ENCODE results near the gene CPN2. TPM values are rescaled to one million over a fixed set of nuclear protein-coding genes. Genes with fewer than 3 reads are reported as not detected.

CPN2 gene, protein sequence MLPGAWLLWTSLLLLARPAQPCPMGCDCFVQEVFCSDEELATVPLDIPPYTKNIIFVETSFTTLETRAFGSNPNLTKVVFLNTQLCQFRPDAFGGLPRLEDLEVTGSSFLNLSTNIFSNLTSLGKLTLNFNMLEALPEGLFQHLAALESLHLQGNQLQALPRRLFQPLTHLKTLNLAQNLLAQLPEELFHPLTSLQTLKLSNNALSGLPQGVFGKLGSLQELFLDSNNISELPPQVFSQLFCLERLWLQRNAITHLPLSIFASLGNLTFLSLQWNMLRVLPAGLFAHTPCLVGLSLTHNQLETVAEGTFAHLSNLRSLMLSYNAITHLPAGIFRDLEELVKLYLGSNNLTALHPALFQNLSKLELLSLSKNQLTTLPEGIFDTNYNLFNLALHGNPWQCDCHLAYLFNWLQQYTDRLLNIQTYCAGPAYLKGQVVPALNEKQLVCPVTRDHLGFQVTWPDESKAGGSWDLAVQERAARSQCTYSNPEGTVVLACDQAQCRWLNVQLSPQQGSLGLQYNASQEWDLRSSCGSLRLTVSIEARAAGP
- total RNA-seq: not detected

- H3K4me3 Mint-ChIP-seq: no peak within 1 kb of the TSS
- POLR2A ChIA-PET: no interaction called here
- no peaks in the 10 kb centered on the region for H3K4me1 Mint-ChIP-seq (ENCODE audit: low read depth)
- no peaks in the 10 kb centered on the region for H3K27me3 Mint-ChIP-seq
- no peaks in the 10 kb centered on the region for H3K36me3 Mint-ChIP-seq
- intact Hi-C loops (cut with micrococcal nuclease): no loop called here
- CTCF ChIA-PET: no interaction called here
- H3K9me3 Mint-ChIP-seq: no peaks in the 10 kb centered on the region
- no peak within 1 kb of the TSS for H3K27ac Mint-ChIP-seq
- DNase-seq: no peak
These were observed at the start of gene CPN2 for GRCh38 chr3:194351080-194351672. Gene CPN2 (minus strand): TSS chr3:194351328. CDS start chr3:194342702, 8,626 bp downstream.

- intact Hi-C loops (cut with micrococcal nuclease): no loop called here
- POLR2A ChIA-PET: no interaction called here
- no peak overlapping the region for H3K27ac Mint-ChIP-seq
These were observed 48.8 kb upstream of the CPN2 start for GRCh38 chr3:194399874-194400411.

GRCh38 chr3:194399166-194399565 lies 48.0 kb upstream of the CPN2 start, which contains the start of gene GP5:
Gene GP5 (minus strand): TSS chr3:194399266. CDS start chr3:194398282, 984 bp downstream.
- peak within 1 kb of the TSS; percentile 61 for H3K4me3 Mint-ChIP-seq
- H3K27me3 Mint-ChIP-seq: peaks cover 29% of the 10 kb centered on the region
- H3K4me1 Mint-ChIP-seq (ENCODE audit: low read depth): peaks cover 51% of the 10 kb centered on the region
- ChIA-PET POLR2A (no interaction called here), CTCF (interaction anchor here (1.0 to 6.2 kb wide), 3 partner anchors 9 to 65 kb away, joined by 3 to 47 read pairs (median 30); no protein-coding TSS in a partner anchor)
- intact Hi-C loops (cut with micrococcal nuclease): no loop called here
- peak within 1 kb of the TSS; percentile 6 for H3K27ac Mint-ChIP-seq
- no peaks in the 10 kb centered on the region for H3K36me3 Mint-ChIP-seq
- no peaks in the 10 kb centered on the region for H3K9me3 Mint-ChIP-seq
- DNase-seq: no peak

More at GRCh38 chr3:194399874-194400411, 48.8 kb upstream of the CPN2 start:
- Mint-ChIP-seq H3K4me1 (ENCODE audit: low read depth) (peaks cover 51% of the 10 kb centered on the region), H3K36me3 (peaks cover 2% of the 10 kb centered on the region), H3K4me3 (no peak overlapping the region), H3K27me3 (peaks cover 29% of the 10 kb centered on the region), H3K9me3 (no peaks in the 10 kb centered on the region)
- CTCF ChIA-PET: interaction anchor here (6.2 kb wide), 1 partner anchor 66 kb away, joined by 47 read pairs; no protein-coding TSS in a partner anchor
- DNase-seq: no peak

DNA sequence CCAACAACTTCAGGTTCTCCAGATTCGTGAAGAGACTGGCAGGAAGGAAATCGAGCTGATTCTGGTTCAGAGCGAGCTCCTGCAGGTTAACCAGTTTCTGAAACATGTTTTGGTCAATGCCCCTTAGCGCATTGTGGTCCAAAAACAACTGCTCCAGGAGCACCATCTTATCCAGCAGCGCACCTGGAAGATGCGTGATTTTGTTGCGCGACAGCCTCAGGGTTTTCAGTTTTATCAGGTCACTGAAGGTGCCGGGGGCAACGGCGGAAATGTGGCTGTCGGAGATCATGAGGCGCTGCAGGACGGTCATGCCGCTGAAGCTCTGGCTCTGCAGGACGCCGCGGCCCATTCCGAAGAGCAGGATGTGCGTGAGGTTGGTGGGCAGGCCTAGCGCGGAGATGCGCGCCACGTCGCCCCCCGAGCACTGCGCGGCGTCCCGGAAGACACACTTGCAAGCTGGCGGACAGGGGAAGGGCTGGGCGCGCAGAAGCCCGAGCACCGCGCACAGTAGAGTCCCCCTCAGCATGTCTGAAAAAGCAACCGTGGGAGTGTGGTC lies 46.7 kb upstream of the CPN2 start:
- H3K9me3 Mint-ChIP-seq: no peaks in the 10 kb centered on the region
- intact Hi-C loops (cut with micrococcal nuclease): loop anchor here (2.0 kb wide), 1 partner anchor 261 kb away; the partner anchor contains the start of gene HES1
- DNase-seq: peak; percentile 43
- H3K36me3 Mint-ChIP-seq: no peaks in the 10 kb centered on the region
- CTCF ChIA-PET: interaction anchor here (0.7 to 6.2 kb wide), 7 partner anchors 8 to 82 kb away, joined by 3 to 47 read pairs (median 4); no protein-coding TSS in a partner anchor
- POLR2A ChIA-PET: interaction anchor here (1.4 kb wide), 1 partner anchor 63 kb away, joined by 3 read pairs; no protein-coding TSS in a partner anchor
- H3K27me3 Mint-ChIP-seq: peaks cover 29% of the 10 kb centered on the region
- peaks cover 51% of the 10 kb centered on the region for H3K4me1 Mint-ChIP-seq (ENCODE audit: low read depth)
- H3K4me3 Mint-ChIP-seq: peak overlapping the region; percentile 61
- no peak overlapping the region for H3K27ac Mint-ChIP-seq

- H3K4me3 Mint-ChIP-seq: peak overlapping the region; percentile 61
- no peaks in the 10 kb centered on the region for H3K9me3 Mint-ChIP-seq
- no peaks in the 10 kb centered on the region for H3K36me3 Mint-ChIP-seq
- peaks cover 32% of the 10 kb centered on the region for H3K27me3 Mint-ChIP-seq
- H3K4me1 Mint-ChIP-seq (ENCODE audit: low read depth): peaks cover 51% of the 10 kb centered on the region
- intact Hi-C loops (cut with micrococcal nuclease): loop anchor here (2.0 kb wide), 1 partner anchor 260 kb away; the partner anchor contains the start of gene HES1
- no peak overlapping the region for H3K27ac Mint-ChIP-seq
- peak; percentile 53 for DNase-seq
- POLR2A ChIA-PET: interaction anchor here (0.6 to 1.4 kb wide), 2 partner anchors 63 to 859 kb away, joined by 3 read pairs; no protein-coding TSS in a partner anchor
- CTCF ChIA-PET: interaction anchor here (0.7 to 6.2 kb wide), 9 partner anchors 9 to 617 kb away, joined by 3 to 47 read pairs (median 3); no protein-coding TSS in a partner anchor
These were observed 46.0 kb upstream of the CPN2 start for GRCh38 chr3:194396859-194397756.

DNA sequence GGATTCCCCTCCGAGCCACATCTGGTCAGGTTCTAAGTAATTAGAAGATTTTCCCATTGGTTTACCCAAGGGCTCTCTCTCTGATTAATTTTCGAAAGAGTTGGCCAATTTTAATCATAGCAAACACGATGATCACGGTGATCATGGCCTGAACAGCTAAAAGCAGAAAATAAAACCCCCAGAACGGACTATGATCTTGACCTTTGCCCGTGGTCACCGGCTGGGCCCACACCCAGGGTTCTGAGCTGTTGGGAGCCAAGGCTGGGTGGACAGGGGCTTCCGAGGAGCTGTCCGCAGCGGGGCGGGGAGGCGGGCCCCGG lies 45.4 kb upstream of the CPN2 start:
- Mint-ChIP-seq H3K27ac (no peak overlapping the region), H3K36me3 (no peaks in the 10 kb centered on the region), H3K9me3 (no peaks in the 10 kb centered on the region), H3K4me3 (peak overlapping the region; percentile 44), H3K27me3 (peaks cover 32% of the 10 kb centered on the region), H3K4me1 (ENCODE audit: low read depth) (peaks cover 51% of the 10 kb centered on the region)
- intact Hi-C loops (cut with micrococcal nuclease): loop anchor here (2.0 kb wide), 1 partner anchor 260 kb away; the partner anchor contains the start of gene HES1
- no peak for DNase-seq
- POLR2A ChIA-PET: interaction anchor here (0.6 kb wide), 1 partner anchor 860 kb away, joined by 3 read pairs; no protein-coding TSS in a partner anchor
- CTCF ChIA-PET: interaction anchor here (0.9 to 6.2 kb wide), 5 partner anchors 9 to 616 kb away, joined by 3 to 47 read pairs (median 10); no protein-coding TSS in a partner anchor

- peak overlapping the region; percentile 44 for H3K4me3 Mint-ChIP-seq
- H3K27ac Mint-ChIP-seq: peak overlapping the region; percentile 49
- intact Hi-C loops (cut with micrococcal nuclease): loop anchor here (1.0 to 2.0 kb wide), 3 partner anchors 189 to 259 kb away; partner anchors contain the start of genes HES1 and TMEM44
- CTCF ChIA-PET: interaction anchor here (0.9 to 6.2 kb wide), 6 partner anchors 8 to 616 kb away, joined by 3 to 47 read pairs (median 8); no protein-coding TSS in a partner anchor
- POLR2A ChIA-PET: interaction anchor here (0.6 kb wide), 2 partner anchors 279 to 861 kb away, joined by 3 read pairs; no protein-coding TSS in a partner anchor
- peaks cover 33% of the 10 kb centered on the region for H3K27me3 Mint-ChIP-seq
- H3K9me3 Mint-ChIP-seq: peaks cover 2% of the 10 kb centered on the region
- DNase-seq: peak; percentile 74
- peaks cover 51% of the 10 kb centered on the region for H3K4me1 Mint-ChIP-seq (ENCODE audit: low read depth)
- H3K36me3 Mint-ChIP-seq: no peaks in the 10 kb centered on the region
These were observed 44.8 kb upstream of the CPN2 start for GRCh38 chr3:194395778-194396538.

- Mint-ChIP-seq H3K9me3 (peaks cover 7% of the 10 kb centered on the region), H3K4me3 (no peak overlapping the region), H3K27me3 (peaks cover 36% of the 10 kb centered on the region), H3K27ac (peak overlapping the region; percentile 49), H3K36me3 (no peaks in the 10 kb centered on the region), H3K4me1 (ENCODE audit: low read depth) (peaks cover 51% of the 10 kb centered on the region)
- intact Hi-C loops (cut with micrococcal nuclease): loop anchor here (1.0 to 2.0 kb wide), 2 partner anchors 190 to 238 kb away; partner anchors contain the start of gene TMEM44
- ChIA-PET CTCF (interaction anchor here (1.9 to 6.2 kb wide), 3 partner anchors 9 to 61 kb away, joined by 5 to 47 read pairs (median 30); no protein-coding TSS in a partner anchor), POLR2A (interaction anchor here (0.6 kb wide), 1 partner anchor 280 kb away, joined by 3 read pairs; no protein-coding TSS in a partner anchor)
- DNase-seq: peak; percentile 15
These were observed 44.1 kb upstream of the CPN2 start for GRCh38 chr3:194395212-194395611.

GRCh38 chr3:194392576-194392975 lies 41.4 kb upstream of the CPN2 start:
- Mint-ChIP-seq H3K9me3 (peaks cover 7% of the 10 kb centered on the region), H3K4me3 (no peak overlapping the region), H3K27ac (no peak overlapping the region), H3K4me1 (ENCODE audit: low read depth) (peaks cover 30% of the 10 kb centered on the region), H3K27me3 (peaks cover 23% of the 10 kb centered on the region), H3K36me3 (peaks cover 2% of the 10 kb centered on the region)
- intact Hi-C loops (cut with micrococcal nuclease): no loop called here
- CTCF ChIA-PET: interaction anchor here (0.7 to 1.1 kb wide), 3 partner anchors 10 to 49 kb away, joined by 3 read pairs; no protein-coding TSS in a partner anchor
- DNase-seq: no peak
- POLR2A ChIA-PET: no interaction called here

GRCh38 chr3:194390835-194391234 lies 39.7 kb upstream of the CPN2 start:
- H3K4me1 Mint-ChIP-seq (ENCODE audit: low read depth): peaks cover 15% of the 10 kb centered on the region
- H3K9me3 Mint-ChIP-seq: peaks cover 7% of the 10 kb centered on the region
- H3K27me3 Mint-ChIP-seq: peaks cover 13% of the 10 kb centered on the region
- H3K36me3 Mint-ChIP-seq: peaks cover 2% of the 10 kb centered on the region
- CTCF ChIA-PET: interaction anchor here (1.3 kb wide), 1 partner anchor 46 kb away, joined by 6 read pairs; no protein-coding TSS in a partner anchor
- no peak for DNase-seq
- H3K27ac Mint-ChIP-seq: no peak overlapping the region
- intact Hi-C loops (cut with micrococcal nuclease): no loop called here
- no peak overlapping the region for H3K4me3 Mint-ChIP-seq
- POLR2A ChIA-PET: no interaction called here

Measured in activated CD4-positive, alpha-beta memory T cell treated with anti-CD3 and anti-CD28 coated beads for 36 hours (primary cell).